ENCODE data around the gene WDR5B.
"Not testable (repeated sequence)": the region's sequence is repeated elsewhere in the genome, so short reads cannot be mapped to it uniquely, and the experiment has no call there.

The WDR5B gene

DNA sequence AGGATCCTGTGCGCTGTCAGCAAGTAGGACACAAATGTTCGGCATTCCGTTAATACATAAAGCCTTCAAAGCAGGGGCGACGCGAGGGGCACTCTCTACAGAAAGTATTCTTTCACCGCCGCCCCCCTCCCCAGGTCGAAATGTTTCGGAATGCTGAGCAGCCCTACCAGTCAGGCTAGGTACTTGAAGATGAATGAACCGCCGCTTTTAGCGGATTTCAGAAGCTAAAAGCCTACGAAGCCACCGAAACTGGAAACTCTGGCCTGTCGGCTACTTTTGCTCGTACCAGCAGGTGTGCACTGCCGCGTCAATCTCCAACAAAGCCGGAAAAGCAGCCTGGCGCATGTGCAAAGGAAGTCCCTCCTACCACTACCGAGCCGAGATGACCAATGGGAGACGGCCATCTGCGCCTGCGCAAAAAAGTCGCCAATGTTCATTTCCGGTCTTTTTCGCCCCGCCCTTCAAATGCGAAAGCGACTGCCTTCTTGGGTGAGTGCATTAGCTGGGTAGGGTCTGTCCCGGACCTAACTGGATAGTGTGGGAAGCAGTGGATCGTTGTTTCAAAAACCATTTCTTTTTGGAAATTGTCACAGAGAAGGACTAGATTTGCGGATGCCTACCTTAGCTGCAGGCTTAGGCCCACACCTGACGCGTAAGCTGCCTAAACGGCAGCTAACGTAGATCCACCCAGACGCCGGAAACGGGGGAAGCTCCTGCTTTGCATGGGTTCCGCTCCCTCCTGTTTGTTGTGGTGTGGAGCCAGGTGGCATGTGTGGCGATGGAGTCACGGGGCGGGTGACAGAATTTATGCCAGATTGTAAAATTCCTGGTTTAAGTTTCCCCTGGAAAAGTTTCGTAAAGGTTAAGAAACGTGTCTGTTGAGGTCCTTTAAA lies at the start of gene WDR5B:
WDR5B (minus strand) TSS at position 301 of the 893 bp plus-strand sequence. CDS start 534 bp downstream, outside the sequence.
- DNase-seq: no peak

DNA sequence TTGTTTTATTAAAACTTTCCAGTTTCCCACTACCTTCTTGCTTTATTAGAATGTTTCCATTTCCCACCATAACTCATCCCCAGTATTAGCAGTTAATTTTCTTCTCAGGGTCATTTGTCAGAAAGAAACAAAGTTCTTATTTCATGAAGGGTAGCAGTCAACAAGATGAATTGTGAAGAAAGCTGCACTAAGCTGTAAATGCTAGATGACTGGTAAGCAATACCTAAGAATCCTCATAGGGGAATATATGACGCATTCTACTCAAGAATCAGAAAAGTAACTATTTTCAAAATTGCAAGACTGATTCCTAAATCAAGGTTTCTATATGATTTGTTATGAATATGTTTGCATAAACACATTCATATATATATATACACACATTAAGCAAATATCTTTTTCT lies 48.8 kb upstream of the WDR5B start:
- DNase-seq: no peak

DNA sequence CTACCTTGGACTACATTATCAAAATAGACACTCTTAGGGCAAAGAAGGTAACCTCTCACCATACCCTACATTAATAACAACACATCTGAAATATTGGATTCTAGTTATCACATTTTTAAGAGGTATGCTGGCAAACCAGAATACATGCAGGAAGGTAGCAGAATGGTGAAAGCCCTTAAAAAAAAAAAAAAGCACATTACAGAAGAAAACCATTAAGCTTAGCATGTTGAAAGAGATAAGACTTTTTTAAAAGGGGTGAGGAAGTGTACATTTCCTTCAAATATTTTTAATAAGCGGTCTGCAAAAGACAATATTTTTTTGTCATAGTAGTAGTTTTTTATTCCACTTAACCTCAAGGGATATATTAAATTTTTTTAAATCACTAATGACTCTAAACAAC lies 46.5 kb upstream of the WDR5B start:
- no peak for DNase-seq

DNA sequence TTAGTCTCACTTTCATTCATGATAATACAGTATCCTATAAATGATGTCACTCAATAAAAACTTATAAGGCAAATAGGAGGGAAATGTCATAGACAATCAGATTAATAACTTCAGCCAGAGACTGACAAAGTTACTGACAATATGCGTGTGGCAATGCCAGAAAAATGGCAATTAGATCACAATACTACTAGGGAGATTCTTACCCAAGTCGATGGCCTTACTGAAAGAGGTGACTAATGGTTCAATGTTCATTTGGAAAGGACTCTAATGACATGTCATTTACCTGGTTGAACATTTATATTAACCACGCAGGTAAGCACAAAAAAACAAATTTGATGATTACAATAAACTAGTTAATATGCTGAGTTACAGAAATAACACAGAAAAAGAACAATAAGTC lies 45.9 kb upstream of the WDR5B start:
- no peak for DNase-seq

DNA sequence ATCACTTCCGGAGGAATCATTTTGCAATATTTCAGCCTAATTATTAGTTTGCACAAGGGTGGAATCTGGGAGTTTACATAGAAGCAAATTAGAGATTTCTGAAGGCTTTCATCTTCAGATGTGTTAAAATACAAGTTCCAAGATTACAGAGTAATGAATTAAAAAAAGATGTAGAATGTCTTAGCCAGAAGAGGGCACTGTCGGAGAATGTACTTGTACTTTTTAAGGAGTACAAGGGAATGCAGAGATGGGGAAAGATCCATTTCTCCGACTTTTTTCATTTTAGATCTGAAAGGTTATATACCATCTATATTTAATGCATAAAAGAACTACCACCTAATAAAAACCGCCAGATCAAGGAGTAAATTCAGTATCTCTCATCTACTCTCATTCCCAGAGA lies 43.1 kb upstream of the WDR5B start:
- peak; percentile 28 for DNase-seq

DNA sequence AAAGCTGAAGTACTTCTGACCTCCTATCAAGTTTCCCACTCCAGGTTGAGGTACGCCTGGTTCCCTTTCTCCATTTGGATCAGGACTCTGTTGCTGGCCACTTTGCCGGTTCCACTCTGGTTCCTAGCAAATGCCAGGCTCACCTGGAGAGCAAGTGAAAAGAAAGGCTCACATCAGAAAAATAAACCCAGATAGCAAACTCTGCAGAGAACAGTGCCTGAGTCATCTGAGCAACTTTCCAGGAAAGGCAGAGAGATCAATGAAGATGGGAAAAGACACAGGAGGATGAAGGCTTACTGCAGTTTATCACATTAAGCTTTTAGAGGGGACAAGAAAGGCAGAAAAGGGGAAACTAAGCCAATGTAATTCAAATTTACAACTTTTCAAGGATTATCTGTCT lies 41.8 kb upstream of the WDR5B start:
- DNase-seq: no peak

DNA sequence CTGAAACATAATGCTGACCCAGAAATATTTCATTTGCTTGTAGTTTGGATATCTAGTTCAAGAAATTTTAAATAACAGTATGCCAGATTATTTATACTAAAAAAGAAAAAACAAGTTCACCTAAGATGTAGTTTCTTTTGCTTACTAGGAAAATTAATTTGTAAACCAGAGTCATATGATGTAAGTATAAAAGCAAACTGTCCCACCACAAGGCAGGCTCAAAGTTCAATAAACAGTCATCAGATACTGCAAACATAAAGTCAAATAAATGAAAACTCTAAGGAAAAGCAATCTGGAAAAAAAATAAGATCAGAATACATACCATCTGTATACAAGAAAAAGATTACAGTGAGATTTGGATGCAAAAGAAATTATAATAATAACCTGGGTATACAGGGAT lies 40.2 kb upstream of the WDR5B start:
- DNase-seq: no peak

DNA sequence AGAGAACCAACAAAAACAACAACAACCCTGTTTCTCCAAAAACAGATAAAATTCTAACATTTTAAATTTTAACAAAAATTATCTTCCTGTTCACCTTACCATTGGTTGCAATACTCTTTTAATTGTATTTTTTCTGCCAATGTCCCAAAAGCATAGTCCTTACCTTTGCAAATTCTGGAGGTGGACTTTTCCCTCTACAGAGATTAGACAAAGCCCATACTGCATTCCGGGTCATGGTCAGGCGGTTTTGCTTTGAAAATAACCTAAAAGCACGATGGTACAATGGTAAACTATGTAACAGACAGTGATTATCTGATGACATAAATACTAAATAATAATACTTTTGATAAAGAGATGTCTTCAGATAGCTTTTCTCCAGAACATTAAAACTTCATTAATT lies 35.5 kb upstream of the WDR5B start:
- no peak for DNase-seq

DNA sequence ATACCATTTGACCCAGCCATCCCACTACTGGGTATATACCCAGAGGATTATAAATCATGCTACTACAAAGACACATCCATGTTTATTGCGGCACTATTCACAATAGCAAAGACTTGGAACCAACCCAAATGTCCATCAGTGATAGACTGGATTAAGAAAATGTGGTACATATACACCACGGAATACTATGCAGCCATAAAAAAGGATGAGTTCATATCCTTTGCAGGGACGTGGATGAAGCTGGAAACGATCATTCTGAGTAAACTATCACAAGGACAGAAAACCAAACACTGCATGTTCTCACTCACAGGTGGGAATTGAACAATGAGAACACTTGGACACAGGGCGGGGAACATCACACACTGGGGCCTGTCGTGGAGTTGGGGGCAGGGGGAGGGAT lies 32.4 kb upstream of the WDR5B start:
- DNase-seq: not testable (repeated sequence)

DNA sequence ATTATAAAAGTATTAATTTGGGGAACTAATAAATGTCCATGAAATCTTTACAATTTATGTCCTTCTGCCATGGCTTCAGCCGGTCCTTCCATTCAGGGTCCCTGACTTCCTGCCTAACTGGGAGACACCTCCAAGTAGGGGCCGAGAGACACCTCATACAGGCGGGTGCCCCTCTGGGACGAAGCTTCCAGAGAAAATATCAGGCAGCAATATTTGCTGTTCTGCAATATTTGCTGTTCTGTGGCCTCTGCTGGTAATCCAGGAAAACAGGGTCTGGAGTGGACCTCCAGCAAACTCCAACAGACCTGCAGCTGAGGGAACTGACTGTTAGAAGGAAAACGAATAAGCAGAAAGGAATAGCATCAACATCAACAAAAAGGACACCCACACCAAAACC lies 28.6 kb upstream of the WDR5B start:
- not testable (repeated sequence) for DNase-seq

DNA sequence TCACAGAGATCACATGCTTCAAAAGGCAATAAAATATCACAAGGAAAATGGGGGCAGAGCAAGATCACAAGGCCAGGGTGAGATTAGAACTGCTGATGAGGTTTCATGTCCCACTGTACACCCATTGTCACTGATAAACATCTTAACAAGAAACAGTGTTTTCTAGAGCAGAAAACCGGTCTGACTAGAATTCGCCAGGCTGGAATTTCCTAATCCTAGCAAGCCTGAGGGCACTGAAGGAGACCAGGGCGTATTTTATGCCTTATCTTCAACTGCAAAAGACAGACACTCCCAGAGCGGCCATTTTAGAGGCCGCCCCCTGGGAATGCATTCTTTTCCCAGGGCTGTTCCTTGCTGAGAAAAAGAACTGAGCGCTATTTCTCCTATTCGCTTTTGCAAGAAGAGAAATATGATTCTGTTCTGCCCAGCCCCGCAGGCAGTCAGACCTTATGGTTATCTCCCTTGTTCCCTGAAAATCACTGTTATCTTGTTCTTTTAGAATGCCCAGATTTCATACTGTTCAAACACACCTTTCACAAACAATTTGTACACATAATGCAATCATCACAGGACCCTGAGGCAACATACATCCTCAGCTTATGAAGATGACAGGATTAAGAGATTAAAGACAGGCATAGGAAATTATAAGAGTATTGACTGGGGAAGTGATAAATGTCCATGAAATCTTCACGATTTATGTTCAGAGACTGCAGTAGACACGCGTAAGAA lies 28.1 kb upstream of the WDR5B start:
- not testable (repeated sequence) for DNase-seq

DNA sequence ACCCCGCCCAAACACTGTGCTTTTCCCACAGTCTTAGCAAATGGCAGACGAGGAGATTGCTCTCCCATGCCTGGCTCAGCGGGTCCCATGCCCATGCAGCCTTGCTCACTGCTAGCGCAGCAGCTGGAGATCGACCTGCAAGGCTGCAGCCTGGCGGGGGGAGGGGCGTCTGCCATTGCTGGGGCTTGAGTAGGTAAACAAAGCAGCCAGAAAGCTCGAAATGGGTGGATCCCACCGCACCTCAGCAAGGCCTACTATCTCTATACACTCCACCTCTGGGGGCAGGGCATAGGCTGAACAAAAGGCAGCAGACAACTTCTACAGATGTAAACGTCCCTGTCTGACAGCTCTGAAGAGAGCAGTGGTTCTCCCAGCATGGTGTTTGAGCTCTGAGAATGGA lies 27.2 kb upstream of the WDR5B start:
- no peak for DNase-seq

DNA sequence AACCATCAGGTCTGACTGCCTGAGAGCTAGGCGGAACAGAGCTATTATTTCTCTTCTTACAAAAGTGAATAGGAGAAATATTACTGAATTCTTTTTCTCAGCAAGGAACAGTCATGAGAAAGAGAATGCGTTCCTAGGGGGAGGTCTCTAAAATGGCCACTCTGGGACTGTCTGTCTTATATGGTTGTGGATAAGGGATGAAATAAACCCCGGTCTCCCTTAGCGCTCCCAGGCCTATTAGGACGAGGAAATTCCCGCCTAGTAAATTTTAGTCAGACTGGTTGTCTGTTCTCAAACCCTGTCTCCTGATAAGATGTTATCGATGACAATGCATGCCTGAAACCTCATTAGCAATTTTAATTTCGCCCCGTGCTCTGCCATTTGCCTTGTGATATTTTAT lies 20.1 kb upstream of the WDR5B start:
- no peak for DNase-seq

DNA sequence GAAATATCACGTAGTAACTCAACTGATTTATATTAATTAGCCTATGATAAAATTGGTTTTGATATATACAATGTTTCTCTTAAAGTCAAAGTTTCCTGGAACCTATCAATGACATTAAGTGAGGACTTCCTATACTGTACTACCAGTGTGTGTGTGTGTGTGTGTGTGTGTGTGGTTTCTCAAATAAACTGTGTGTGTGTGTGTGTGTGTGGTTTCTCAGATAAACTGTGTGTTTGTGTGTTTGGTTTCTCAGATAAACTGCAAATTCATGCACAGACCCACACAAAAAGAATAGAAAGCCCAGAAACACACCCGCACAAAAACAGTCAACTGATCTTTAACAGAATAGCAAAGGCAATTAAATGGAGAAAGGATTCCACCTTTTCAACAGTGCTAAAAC lies 14.5 kb upstream of the WDR5B start:
- DNase-seq: no peak

DNA sequence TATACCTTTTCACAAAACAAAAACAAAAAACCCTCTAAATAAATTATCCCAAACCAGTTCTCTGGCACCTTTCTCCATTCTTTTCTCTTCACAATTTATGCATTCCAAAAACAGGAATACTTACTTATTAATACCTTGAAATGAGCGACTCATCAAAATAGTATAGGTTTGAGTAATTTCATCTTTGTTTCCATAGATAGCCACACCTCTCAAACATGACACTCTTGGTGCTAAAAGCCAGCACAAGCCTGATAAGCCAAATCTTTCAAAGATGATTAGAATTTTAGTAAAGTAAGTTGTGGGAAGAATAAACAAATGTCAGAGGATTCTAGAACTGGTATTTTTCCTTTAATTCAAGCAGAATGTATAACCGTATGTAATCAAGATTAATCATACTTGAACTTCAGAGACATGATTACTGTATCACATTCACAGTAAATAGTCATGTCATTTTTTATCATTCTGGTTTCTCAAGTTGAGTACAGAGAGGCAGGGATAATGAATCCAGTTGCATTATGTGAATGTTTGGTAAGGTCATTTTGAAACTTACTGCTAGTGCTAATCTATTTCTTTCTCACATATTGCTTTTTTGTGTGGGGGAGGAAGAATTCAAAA lies 12.1 kb upstream of the WDR5B start:
- DNase-seq: no peak

DNA sequence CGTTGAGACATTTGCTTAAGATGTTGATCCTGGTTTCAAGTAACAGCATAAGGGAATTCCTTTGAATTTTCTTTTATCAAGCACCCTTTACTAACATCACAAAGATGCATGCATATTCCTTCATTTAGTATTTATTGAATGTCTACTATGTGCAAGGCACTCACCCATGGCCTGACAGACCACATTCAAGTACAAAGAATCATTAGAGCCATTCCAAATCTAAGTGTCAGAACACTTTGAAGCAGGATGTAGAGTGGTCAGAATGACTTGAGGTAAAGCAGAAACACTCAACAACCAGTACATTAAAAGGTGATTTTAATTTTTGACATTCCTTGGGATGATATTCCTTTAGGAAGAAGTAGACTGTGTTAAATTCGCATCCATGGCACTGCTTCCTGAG lies 6.0 kb upstream of the WDR5B start:
- DNase-seq: no peak

DNA sequence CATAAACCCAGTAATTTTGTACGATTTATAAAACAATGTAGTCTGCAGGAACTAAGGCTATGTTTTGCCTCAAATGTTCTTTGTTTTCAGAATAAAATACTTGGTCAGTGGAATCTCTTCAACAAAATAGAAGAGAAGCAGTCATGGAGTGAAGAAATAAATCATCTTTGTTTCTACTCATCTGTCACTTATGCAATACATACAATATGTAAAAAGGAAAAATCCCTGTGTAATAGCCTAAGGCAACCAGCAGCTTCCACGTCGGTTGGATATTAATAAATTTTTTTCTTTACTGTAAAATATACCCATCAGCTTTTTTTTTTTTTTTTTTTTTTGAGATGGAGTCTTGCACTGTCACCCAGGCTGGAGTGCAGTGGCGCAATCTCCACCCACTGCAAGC lies 5.2 kb upstream of the WDR5B start:
- no peak for DNase-seq

DNA sequence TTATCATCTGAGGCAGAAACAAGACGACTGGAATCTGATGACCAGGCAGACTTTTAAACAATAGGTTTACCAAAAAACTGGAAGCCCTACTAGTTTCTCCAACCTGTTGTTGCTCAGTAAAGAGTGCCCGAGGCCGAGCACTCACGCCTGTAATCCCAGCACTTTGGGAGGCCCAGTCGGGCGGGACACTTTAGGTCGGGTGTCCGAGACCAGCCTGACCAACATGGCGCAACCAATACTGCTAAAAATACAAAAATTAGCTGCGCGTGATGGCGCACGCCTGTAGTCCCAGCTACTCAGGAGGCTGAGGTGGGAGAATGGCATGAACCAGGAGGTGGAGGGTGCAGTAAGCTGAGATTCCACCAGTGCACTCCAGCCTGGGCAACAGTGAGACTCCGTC lies 1.1 kb upstream of the WDR5B start:
- no peak for DNase-seq

DNA sequence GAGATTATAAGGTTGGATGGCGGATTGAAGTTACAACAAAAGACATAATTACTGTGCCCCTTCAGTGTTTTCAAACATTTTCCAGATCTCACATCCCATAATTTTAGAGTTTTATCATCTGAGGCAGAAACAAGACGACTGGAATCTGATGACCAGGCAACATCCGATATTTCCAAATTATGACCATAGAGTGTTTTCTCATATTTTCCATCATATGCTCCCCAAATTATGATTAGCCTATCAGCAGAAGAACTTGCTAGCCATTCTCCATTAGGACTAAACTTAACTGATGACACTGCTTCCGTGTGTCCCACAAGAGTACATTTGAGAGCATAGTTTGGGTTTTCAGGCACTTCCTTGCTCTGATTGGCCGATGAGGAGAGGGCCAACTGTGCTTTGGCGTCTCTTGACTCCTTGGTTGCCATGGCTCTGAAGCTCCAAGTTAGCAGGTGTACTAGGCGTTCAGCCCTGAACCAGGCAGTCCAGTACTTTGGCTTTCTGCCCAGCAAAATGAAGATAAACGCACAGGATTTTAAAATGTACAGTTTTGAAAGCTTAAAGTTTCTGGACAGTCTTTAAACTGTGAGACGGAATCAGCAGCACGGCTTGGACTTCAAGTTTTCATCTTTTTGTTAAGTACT lies 638 bp downstream of the WDR5B start:
- no peak for DNase-seq

DNA sequence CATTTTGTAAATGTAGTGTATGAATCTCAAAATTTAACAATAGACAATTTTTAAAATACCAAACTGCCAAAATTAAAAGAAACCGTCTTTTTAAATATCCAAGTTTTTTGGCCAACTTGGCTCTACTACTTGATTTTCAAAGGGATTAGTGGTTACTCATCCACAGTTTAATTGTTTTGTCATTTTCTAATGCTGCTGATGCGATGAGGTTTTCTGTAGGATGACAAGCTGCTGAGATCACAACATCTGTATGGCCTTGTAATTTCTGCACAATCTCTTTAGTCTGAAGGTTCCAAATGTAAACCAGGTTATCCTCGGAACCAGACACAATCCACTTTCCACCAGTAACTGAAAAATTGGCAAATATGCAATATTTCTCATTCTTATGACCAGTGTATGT lies 1.5 kb downstream of the WDR5B start:
- DNase-seq: no peak

DNA sequence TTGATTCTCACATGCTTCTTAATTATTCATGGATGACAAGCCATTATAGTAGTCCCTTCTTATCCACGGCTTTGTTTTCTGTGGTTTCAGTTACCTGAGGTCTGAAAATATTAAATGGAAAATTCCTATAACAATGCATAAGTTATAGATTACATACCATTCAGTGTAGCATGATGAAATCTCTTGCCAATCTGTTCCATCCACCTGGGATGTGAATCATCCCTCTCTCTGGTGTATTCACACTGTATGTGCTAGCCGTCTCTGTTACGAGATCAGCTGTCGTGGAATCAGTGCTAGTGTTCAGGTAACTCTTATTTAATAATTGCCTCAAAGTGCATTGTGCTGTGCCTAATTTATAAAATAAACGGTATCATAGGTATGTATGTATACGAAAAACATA lies 5.2 kb downstream of the WDR5B start:
- DNase-seq: peak; percentile 80

DNA sequence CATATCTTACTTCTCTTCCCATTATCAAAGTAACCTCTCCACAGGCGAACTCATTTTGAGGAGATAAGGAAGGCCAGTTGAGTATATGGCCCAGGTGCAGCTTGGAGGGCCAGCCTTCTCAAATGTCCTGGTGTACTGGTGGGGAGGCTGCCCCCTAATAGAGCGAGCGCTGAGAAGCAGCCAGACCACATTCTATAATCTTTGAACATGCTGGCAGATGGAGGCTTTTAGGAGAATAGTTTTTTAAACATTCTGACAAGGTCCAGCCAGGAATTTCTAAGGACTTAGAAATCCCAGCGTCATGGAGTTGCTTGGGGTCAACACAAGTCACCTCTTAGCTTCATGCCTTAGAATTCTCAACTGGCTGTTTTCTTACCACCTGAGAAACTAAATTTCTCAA lies 5.8 kb downstream of the WDR5B start:
- no peak for DNase-seq

DNA sequence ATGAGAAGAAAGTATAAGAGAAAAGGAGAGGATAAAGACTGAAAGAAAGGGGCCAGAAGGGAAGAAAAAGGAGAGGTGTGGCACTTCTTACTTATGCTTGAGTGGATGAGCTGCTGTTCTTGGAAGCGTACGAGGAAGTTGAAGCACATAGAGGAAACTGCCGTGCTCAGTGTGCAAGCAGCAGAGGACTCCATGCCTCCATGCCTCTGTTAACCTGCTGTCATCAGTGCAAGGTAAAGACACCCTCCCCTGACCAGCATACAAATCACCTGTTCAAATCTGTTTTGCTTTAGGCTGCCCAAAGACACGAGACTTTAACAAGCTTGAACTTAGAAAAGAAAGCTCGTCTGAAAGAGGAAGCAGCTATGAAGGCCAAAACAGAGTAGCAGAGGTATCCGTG lies 6.4 kb downstream of the WDR5B start:
- no peak for DNase-seq

DNA sequence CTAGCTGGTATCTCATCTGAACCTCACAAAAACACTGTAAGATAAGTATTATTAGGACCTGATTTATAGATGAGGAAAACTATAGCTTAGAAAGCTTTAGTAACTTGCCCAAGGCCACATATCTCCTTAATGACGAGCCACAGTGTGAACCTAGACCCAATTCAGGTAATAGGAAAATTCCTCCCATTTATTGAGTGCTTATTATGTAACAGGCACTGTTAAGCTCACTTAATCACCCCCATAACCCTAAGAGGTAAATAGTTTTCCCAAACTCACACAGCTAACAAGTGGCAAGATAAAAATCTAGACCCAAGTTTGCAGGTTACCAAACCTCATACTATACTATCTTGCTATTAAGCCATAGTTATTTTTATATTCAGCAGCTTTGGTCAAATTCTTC lies 7.9 kb downstream of the WDR5B start:
- no peak for DNase-seq
